ENCODE measurements around the gene PNPLA1.

The PNPLA1 gene

GRCh38 chr6:36252005-36252404 lies 17.9 kb upstream of the PNPLA1 start:
- no peaks in the 10 kb centered on the region for H3K36me3 ChIP-seq (ENCODE audit: insufficient read depth, low read length)
- peaks cover 9% of the 10 kb centered on the region for H3K4me1 ChIP-seq (ENCODE audit: insufficient read depth, low read length, severe bottlenecking)
- no peaks in the 10 kb centered on the region for H3K9me2 ChIP-seq (ENCODE audit: low read depth, low read length)
- H3K9me3 ChIP-seq (ENCODE audit: low read length) = no peaks in the 10 kb centered on the region
- H3K9ac ChIP-seq (ENCODE audit: low read length) = no peak overlapping the region
- no peaks in the 10 kb centered on the region for H4K20me1 ChIP-seq (ENCODE audit: insufficient read depth, low read length)
- H3K79me2 ChIP-seq (ENCODE audit: insufficient read depth, low read length) = no peaks in the 10 kb centered on the region
- H3F3A ChIP-seq (ENCODE audit: insufficient read depth, low read length) = no peaks in the 10 kb centered on the region
- no peak overlapping the region for H3K4me3 ChIP-seq (ENCODE audit: low read depth, low read length, poor library complexity, severe bottlenecking)
- no peak overlapping the region for H3K4me2 ChIP-seq (ENCODE audit: low read length)
- H3K27ac ChIP-seq (ENCODE audit: low read depth, low read length, poor library complexity, severe bottlenecking) = no peak overlapping the region
- H2AFZ ChIP-seq (ENCODE audit: low read length) = no peak overlapping the region
- H3K27me3 ChIP-seq (ENCODE audit: insufficient read depth, low read length) = no peaks in the 10 kb centered on the region
- no peak for TF ChIP-seq EZH2 (IDR thresholded peaks at IDR 0.05; ENCODE audit: borderline replicate concordance, low read length)

GRCh38 chr6:36263390-36264000 lies 6.4 kb upstream of the PNPLA1 start:
- H3K27me3 ChIP-seq (ENCODE audit: insufficient read depth, low read length) = no peaks in the 10 kb centered on the region
- no peak overlapping the region for H3K4me2 ChIP-seq (ENCODE audit: low read length)
- H3K9me2 ChIP-seq (ENCODE audit: low read depth, low read length) = no peaks in the 10 kb centered on the region
- no peaks in the 10 kb centered on the region for H3F3A ChIP-seq (ENCODE audit: insufficient read depth, low read length)
- no peak overlapping the region for H3K4me3 ChIP-seq (ENCODE audit: low read depth, low read length, poor library complexity, severe bottlenecking)
- H3K9ac ChIP-seq (ENCODE audit: low read length) = no peak overlapping the region
- H4K20me1 ChIP-seq (ENCODE audit: insufficient read depth, low read length) = no peaks in the 10 kb centered on the region
- TF ChIP-seq EZH2 (IDR thresholded peaks at IDR 0.05; ENCODE audit: borderline replicate concordance, low read length) = no peak
- TF ChIP-seq, protein P1, sequence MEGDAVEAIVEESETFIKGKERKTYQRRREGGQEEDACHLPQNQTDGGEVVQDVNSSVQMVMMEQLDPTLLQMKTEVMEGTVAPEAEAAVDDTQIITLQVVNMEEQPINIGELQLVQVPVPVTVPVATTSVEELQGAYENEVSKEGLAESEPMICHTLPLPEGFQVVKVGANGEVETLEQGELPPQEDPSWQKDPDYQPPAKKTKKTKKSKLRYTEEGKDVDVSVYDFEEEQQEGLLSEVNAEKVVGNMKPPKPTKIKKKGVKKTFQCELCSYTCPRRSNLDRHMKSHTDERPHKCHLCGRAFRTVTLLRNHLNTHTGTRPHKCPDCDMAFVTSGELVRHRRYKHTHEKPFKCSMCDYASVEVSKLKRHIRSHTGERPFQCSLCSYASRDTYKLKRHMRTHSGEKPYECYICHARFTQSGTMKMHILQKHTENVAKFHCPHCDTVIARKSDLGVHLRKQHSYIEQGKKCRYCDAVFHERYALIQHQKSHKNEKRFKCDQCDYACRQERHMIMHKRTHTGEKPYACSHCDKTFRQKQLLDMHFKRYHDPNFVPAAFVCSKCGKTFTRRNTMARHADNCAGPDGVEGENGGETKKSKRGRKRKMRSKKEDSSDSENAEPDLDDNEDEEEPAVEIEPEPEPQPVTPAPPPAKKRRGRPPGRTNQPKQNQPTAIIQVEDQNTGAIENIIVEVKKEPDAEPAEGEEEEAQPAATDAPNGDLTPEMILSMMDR (IDR thresholded peaks at IDR 0.05; ENCODE audit: low read length) = no peak
- H3K27ac ChIP-seq (ENCODE audit: low read depth, low read length, poor library complexity, severe bottlenecking) = no peak overlapping the region
- no peaks in the 10 kb centered on the region for H3K79me2 ChIP-seq (ENCODE audit: insufficient read depth, low read length)
- no peak overlapping the region for H2AFZ ChIP-seq (ENCODE audit: low read length)
- H3K36me3 ChIP-seq (ENCODE audit: insufficient read depth, low read length) = no peaks in the 10 kb centered on the region
- H3K9me3 ChIP-seq (ENCODE audit: low read length) = no peaks in the 10 kb centered on the region
- H3K4me1 ChIP-seq (ENCODE audit: insufficient read depth, low read length, severe bottlenecking) = no peaks in the 10 kb centered on the region

- H3F3A ChIP-seq (ENCODE audit: insufficient read depth, low read length) = no peaks in the 10 kb centered on the region
- TF ChIP-seq, protein P1 (IDR thresholded peaks at IDR 0.05; ENCODE audit: low read length) = no peak
- TF ChIP-seq EZH2 (IDR thresholded peaks at IDR 0.05; ENCODE audit: borderline replicate concordance, low read length) = no peak
- no peaks in the 10 kb centered on the region for H3K79me2 ChIP-seq (ENCODE audit: insufficient read depth, low read length)
- no peak overlapping the region for H3K9ac ChIP-seq (ENCODE audit: low read length)
- H3K9me3 ChIP-seq (ENCODE audit: low read length) = no peaks in the 10 kb centered on the region
- H2AFZ ChIP-seq (ENCODE audit: low read length) = no peak overlapping the region
- H3K27me3 ChIP-seq (ENCODE audit: insufficient read depth, low read length) = no peaks in the 10 kb centered on the region; the same call in 1 of the 2 replicates
- no peaks in the 10 kb centered on the region for H4K20me1 ChIP-seq (ENCODE audit: insufficient read depth, low read length)
- no peaks in the 10 kb centered on the region for H3K36me3 ChIP-seq (ENCODE audit: insufficient read depth, low read length)
- no peaks in the 10 kb centered on the region for H3K9me2 ChIP-seq (ENCODE audit: low read depth, low read length)
- H3K27ac ChIP-seq (ENCODE audit: low read depth, low read length, poor library complexity, severe bottlenecking) = no peak overlapping the region
- no peaks in the 10 kb centered on the region for H3K4me1 ChIP-seq (ENCODE audit: insufficient read depth, low read length, severe bottlenecking)
- no peak overlapping the region for H3K4me2 ChIP-seq (ENCODE audit: low read length)
- no peak overlapping the region for H3K4me3 ChIP-seq (ENCODE audit: low read depth, low read length, poor library complexity, severe bottlenecking)
These were observed 4.1 kb upstream of the PNPLA1 start for GRCh38 chr6:36265744-36266143.

Data from OCI-LY1 (cell line).